ENCODE measurements around the gene DNAI7.

The DNAI7 gene

GRCh38 chr12:25099010-25099409, 96.0 kb downstream of the DNAI7 start:
- DNase-seq: no peak

- peak; percentile 9 for DNase-seq
Measured at GRCh38 chr12:25089738-25090137, 105.2 kb downstream of the DNAI7 start.

GRCh38 chr12:25087596-25087995, 107.4 kb downstream of the DNAI7 start:
- DNase-seq: no peak

- DNase-seq: no peak
Measured at GRCh38 chr12:25084816-25085215, 110.1 kb downstream of the DNAI7 start.

- DNase-seq: no peak
Measured at GRCh38 chr12:25083211-25083610, 111.7 kb downstream of the DNAI7 start.

- no peak for DNase-seq
Measured at GRCh38 chr12:25082628-25083027, 112.3 kb downstream of the DNAI7 start.

DNA sequence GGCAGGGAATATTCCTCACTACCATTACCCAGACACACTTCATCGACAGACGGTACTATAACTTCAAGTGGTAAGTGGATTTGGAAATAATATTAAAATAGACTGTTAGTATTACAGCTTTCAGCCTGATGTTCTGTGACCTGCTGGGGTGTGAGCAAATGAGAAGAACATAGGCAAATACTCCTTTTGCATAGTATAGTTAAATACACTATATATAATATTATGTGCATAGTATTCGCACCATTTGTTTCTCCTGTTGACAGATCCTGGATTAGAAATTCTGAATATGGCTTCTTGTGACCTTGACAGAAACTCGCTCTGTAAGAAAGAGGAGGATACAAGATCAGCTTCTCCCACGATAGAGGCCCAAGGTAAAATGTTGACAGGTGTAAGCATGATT, 115.6 kb downstream of the DNAI7 start:
- no peak for DNase-seq

DNA sequence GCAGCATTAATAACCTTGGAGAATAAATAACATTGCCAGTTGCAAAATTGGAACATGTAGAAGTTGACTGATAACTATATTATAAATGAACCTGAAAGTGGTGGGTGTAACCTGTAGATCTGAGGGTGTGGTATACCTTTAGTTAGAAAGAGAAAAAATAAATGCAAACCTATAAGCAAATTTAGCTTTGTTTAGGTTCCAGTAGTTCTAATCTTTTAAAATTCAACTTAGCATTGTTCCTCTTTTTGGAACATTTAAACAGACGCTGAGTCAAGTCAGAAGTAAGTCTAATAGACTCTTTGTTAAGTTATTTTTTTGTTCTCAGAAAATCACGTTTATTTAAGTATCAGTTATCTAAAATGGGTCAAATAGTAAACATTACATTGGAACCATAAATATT, 120.0 kb downstream of the DNAI7 start:
- no peak for DNase-seq

DNA sequence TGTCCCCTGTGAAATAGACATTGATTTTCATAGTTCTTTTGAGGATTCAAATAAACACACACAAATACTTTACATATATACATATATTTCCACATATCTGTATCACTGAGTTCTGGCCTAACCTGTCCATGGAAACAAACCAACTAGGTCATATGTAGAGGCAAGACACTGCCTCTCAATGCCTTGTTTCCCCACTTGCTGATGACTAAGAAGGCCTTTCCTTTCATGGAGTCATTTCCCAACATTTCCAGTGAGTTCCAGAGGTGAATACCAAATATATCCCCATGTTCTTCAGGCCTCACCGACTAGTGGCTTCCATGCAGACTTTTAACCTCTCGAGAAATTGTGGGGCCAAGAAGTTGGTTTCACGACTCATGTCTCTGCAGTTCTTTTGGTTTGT, 120.8 kb downstream of the DNAI7 start:
- DNase-seq: no peak

- DNase-seq: no peak
Measured at GRCh38 chr12:25072906-25073650, 121.9 kb downstream of the DNAI7 start.

DNA sequence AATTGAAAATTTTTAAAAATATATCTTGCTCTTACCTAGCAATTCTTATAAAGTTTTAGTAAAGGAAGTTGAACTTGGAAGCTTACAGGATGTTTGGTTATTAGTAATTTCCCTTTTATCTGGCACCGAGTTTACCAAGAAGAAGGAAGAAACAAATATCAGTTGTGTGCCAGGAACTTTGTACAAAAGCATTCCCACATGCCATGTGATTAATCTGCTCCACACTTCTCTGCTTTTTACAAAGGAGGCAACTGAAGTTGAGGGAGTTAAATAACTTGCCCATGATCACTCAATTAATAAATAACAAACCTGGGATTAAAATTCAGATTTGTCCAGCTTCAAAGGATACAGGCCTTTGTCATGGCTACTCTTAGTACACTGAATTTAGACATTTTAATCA, 123.6 kb downstream of the DNAI7 start:
- DNase-seq: no peak

DNA sequence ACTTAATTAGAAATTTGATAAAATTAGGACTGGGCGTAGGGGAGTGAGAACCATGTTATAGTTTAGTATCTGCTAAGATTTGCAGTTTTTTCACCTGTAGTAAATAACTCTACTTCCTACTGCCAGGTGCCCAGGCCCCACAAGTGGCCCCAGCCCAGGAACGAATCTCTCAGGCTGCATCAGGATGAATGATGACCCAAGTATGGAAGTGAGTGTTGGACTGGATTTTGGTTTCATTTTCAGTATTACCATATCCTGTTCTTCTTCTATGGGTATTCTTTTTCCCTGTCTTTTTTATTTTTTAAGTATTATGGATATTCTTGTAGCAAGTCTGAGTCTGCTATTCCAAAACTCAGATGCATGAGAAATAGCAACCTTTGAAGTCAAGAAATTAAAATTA, 125.7 kb downstream of the DNAI7 start:
- no peak for DNase-seq

- no peak for DNase-seq
Measured at GRCh38 chr12:25065035-25065434, 129.9 kb downstream of the DNAI7 start.

DNA sequence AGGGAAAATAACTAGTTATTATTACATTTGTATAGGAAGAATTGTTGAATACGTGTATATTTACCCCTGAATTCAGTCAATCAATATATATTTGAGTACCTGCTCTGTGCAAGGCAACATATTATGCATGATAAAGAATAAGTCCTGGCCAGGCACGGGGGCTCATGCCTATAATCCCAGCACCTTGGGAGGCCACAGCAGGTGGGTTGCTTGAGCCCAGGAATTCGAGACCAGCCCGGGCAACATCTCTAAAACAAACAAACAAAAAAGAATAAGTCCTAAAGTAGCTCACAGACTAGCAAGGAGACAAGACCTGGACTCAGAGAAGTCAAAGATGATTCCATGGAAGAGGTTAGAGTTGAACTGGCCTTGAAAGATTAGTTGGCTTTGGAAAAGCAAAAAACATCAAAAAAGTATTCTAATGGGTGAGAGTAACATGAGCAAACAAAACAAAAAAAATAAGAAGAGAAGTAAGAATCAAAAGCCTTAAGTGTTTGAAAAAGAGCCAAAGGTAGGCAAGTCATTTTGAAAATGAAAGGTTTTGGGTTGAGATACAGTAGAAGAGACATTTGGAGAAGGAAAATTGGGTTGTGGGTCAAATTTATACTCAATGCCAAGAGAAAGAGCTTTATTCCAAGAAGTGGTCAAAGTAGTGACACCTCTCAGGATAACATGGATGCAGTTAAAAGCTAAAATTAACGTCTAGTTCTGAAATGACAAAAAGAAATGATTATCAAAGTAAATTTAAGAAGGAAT, 130.9 kb downstream of the DNAI7 start:
- no peak for DNase-seq

- no peak for DNase-seq
Measured at GRCh38 chr12:25058658-25059058, 136.3 kb downstream of the DNAI7 start.
